Type B pancreatic cell (in vitro differentiated cells): ENCODE measurements around the gene PDE4C. TPM values are rescaled to one million over a fixed set of nuclear protein-coding genes. Genes with fewer than 3 reads are reported as not detected.

Experiments used
- DNase-seq: peaks from one replicate; pipeline ENCODE4 v3.0.0; 2021; ENCODE audit warnings: mixed read lengths; ENCODE audit not compliant: unreplicated experiment; ENCODE audit errors: extremely low spot score
- H3K27ac Mint-ChIP-seq: 2 replicates; pipeline ENCODE4 v1.8.0; 2021; ENCODE audit warnings: mild to moderate bottlenecking, mixed read lengths
- H3K27me3 Mint-ChIP-seq: 2 replicates; pipeline ENCODE4 v1.8.0; 2021; ENCODE audit warnings: mixed read lengths
- H3K36me3 Mint-ChIP-seq: 2 replicates; pipeline ENCODE4 v1.8.0; 2021; ENCODE audit warnings: mixed read lengths
- H3K4me1 Mint-ChIP-seq: one replicate; pipeline ENCODE4 v1.8.0; 2021; ENCODE audit warnings: mixed read lengths; ENCODE audit not compliant: unreplicated experiment
- H3K4me3 Mint-ChIP-seq: 2 replicates; pipeline ENCODE4 v1.8.0; 2021; ENCODE audit warnings: mild to moderate bottlenecking, mixed read lengths
- H3K9me3 Mint-ChIP-seq: 2 replicates; pipeline ENCODE4 v1.8.0; 2021; ENCODE audit warnings: mixed read lengths
- CTCF ChIP-seq: fragments of 200-600 bp; sonication (generic); conservative IDR thresholded peaks from 2 replicates; pipeline ENCODE4 v1.5.0; 2021; ENCODE audit warnings: antibody characterized with exemption, mild to moderate bottlenecking
- total RNA-seq: library from RNA; stranded (reverse); gene quantifications from 2 replicates; pipeline ENCODE4 v1.2.1, GENCODE V29; 2021; ENCODE audit warnings: low replicate concordance

PDE4C gene
- total RNA-seq, 1 donor from 2014 or later, result 0.89 TPM

- Mint-ChIP-seq H3K27ac (peak overlapping the region; percentile 91), H3K4me1 (peaks cover 12% of the 10 kb centered on the region), H3K27me3 (no peaks in the 10 kb centered on the region), H3K4me3 (peak overlapping the region; percentile 93), H3K36me3 (peaks cover 7% of the 10 kb centered on the region), H3K9me3 (no peaks in the 10 kb centered on the region)
- TF ChIP-seq CTCF, result no peak
- no peak for DNase-seq
Observed at GRCh38 chr19:18193388-18194180, 32.7 kb downstream of the PDE4C start.

- peak within 1 kb of the TSS; percentile 93 for H3K4me3 Mint-ChIP-seq
- H3K9me3 Mint-ChIP-seq, result no peaks in the 10 kb centered on the region
- H3K36me3 Mint-ChIP-seq, result no peaks in the 10 kb centered on the region
- peak within 1 kb of the TSS; percentile 91 for H3K27ac Mint-ChIP-seq
- no peaks in the 10 kb centered on the region for H3K27me3 Mint-ChIP-seq
- no peak for TF ChIP-seq CTCF
- peaks cover 12% of the 10 kb centered on the region for H3K4me1 Mint-ChIP-seq
- DNase-seq, result peak; percentile 98
Observed at GRCh38 chr19:18192673-18193387, 33.4 kb downstream of the PDE4C start, which contains the start of gene MPV17L2. MPV17L2 (plus strand) TSS chr19:18193218; CDS start chr19:18193282, 64 bp downstream.

GRCh38 chr19:18191640-18192062, 34.6 kb downstream of the PDE4C start:
- no peak for DNase-seq
- H3K4me3 Mint-ChIP-seq, result peak overlapping the region; percentile 93
- no peaks in the 10 kb centered on the region for H3K36me3 Mint-ChIP-seq
- TF ChIP-seq CTCF, result no peak
- H3K27ac Mint-ChIP-seq, result peak overlapping the region; percentile 91
- H3K4me1 Mint-ChIP-seq, result peaks cover 12% of the 10 kb centered on the region
- H3K27me3 Mint-ChIP-seq, result no peaks in the 10 kb centered on the region
- no peaks in the 10 kb centered on the region for H3K9me3 Mint-ChIP-seq

GRCh38 chr19:18190278-18190677, 36.0 kb downstream of the PDE4C start:
- Mint-ChIP-seq H3K36me3 (no peaks in the 10 kb centered on the region), H3K9me3 (no peaks in the 10 kb centered on the region), H3K27me3 (peaks cover 3% of the 10 kb centered on the region), H3K27ac (no peak overlapping the region), H3K4me3 (no peak overlapping the region), H3K4me1 (peaks cover 12% of the 10 kb centered on the region)
- no peak for DNase-seq
- no peak for TF ChIP-seq CTCF

- TF ChIP-seq CTCF, result no peak
- Mint-ChIP-seq H3K27ac (no peak overlapping the region), H3K4me1 (no peaks in the 10 kb centered on the region), H3K36me3 (no peaks in the 10 kb centered on the region), H3K9me3 (no peaks in the 10 kb centered on the region), H3K4me3 (no peak overlapping the region), H3K27me3 (peaks cover 7% of the 10 kb centered on the region)
- no peak for DNase-seq
Observed at GRCh38 chr19:18185538-18185937, 40.7 kb downstream of the PDE4C start.
